Measurements from ENCODE around the gene EGFL8.
"Not testable (repeated sequence)": the region's sequence is repeated elsewhere in the genome, so short reads cannot be mapped to it uniquely, and the experiment has no call there.

The EGFL8 gene

GRCh38 chr6:32198345-32198696 is 33.9 kb downstream of the EGFL8 start:
- no peak for DNase-seq

- no peak for DNase-seq
These were observed 34.5 kb downstream of the EGFL8 start for GRCh38 chr6:32198866-32199265.

GRCh38 chr6:32200711-32201475 is 36.5 kb downstream of the EGFL8 start:
- DNase-seq, result no peak

- DNase-seq, result no peak
These were observed 37.8 kb downstream of the EGFL8 start for GRCh38 chr6:32202186-32202585.

- no peak for DNase-seq
These were observed 39.3 kb downstream of the EGFL8 start for GRCh38 chr6:32203426-32204267.

GRCh38 chr6:32204268-32204715 is 39.9 kb downstream of the EGFL8 start:
- DNase-seq, result no peak

- DNase-seq, result no peak
These were observed 44.6 kb downstream of the EGFL8 start for GRCh38 chr6:32208996-32209395.

GRCh38 chr6:32210191-32210601 is 45.8 kb downstream of the EGFL8 start:
- no peak for DNase-seq

GRCh38 chr6:32211432-32211831 is 47.0 kb downstream of the EGFL8 start:
- DNase-seq, result not testable (repeated sequence)

- no peak for DNase-seq
These were observed 47.8 kb downstream of the EGFL8 start for GRCh38 chr6:32212076-32212760.

- no peak for DNase-seq
These were observed 49.3 kb downstream of the EGFL8 start for GRCh38 chr6:32213649-32214048.

- DNase-seq, result no peak
These were observed 49.7 kb downstream of the EGFL8 start for GRCh38 chr6:32214126-32214525.

- DNase-seq, result no peak
These were observed 51.2 kb downstream of the EGFL8 start for GRCh38 chr6:32215617-32216016.

GRCh38 chr6:32216285-32216684 is 51.9 kb downstream of the EGFL8 start:
- DNase-seq, result no peak

GRCh38 chr6:32216998-32217397 is 52.6 kb downstream of the EGFL8 start:
- no peak for DNase-seq

All from NCI-H510A (cell line).